ENCODE data around the gene JTB.
"Not testable (repeated sequence)": the region's sequence is repeated elsewhere in the genome, so short reads cannot be mapped to it uniquely, and the experiment has no call there.

JTB gene

GRCh38 chr1:153977250-153978240 is at the start of gene JTB:
Gene JTB, minus strand, starts transcription at chr1:153977674. Its CDS starts 422 bp downstream, at chr1:153977252.
- DNase-seq (ENCODE audit: low read depth in 2 of 2), result no peak

GRCh38 chr1:154019940-154020339 is 42.5 kb upstream of the JTB start:
- no peak for DNase-seq (ENCODE audit: low read depth in 2 of 2)

DNA sequence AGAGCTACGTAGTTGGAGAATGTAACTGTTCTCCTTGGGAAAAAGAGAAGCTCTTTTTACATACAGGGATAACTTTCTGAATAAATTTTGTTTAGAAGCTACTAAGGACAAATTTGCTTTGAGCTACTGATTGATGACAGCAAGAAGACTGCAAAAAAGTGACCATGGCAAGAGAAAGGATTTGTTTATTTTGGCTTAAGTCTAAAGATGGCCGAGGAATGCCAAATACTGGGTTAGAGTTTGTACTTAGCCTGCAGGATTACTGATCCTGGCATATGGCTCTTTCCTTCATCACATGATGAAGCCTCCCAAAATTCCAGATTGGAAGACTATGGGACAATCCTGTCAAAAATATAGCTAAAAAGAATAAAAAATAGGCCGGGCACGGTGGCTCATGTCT is 41.8 kb upstream of the JTB start:
- no peak for DNase-seq (ENCODE audit: low read depth in 2 of 2)

DNA sequence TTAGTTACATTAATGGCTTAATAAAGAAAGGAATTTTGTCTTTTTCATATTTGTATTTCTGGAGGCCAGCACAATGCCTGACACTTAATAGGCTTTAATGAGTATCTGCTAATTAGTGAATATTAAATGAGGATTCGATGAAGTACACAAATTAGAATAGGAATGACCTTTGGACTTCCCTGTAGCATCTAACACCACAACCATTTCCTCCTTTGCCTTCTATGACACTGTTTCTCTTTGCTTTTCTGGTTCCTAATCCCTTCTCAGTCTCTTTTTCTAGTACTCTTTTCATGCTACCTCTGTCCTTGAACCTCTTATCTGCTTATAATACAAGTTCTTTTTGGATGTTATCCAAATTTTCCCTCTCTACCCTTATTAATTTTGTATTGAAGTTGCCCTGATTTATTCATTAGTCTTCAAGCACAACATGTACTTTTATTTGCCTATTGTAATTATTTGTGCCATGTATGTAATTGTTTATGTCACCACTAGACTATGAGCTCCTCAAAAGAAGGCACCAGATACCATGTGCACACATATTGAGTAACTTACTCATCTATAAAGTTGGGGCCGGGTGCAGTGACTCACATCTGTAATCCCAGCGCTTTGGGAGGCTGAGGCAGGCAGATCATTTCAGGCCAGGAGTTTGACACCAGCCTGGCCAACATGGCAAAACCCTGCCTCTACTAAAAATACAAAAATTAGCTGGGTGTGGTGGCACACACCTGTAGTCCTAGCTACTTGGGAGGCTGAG is 36.9 kb upstream of the JTB start:
- peak in 1 of 2 experiments; percentile 2 for DNase-seq (ENCODE audit: low read depth in 2 of 2)

GRCh38 chr1:154012543-154012942 is 35.1 kb upstream of the JTB start:
- DNase-seq (ENCODE audit: low read depth in 2 of 2), result not testable (repeated sequence)

GRCh38 chr1:154012129-154012528 is 34.7 kb upstream of the JTB start:
- DNase-seq (ENCODE audit: low read depth in 2 of 2), result no peak

- DNase-seq (ENCODE audit: low read depth in 2 of 2), result no peak
Measured at GRCh38 chr1:154006136-154006535, 28.7 kb upstream of the JTB start.

GRCh38 chr1:154000420-154000819 is 22.9 kb upstream of the JTB start:
- no peak for DNase-seq (ENCODE audit: low read depth in 2 of 2)

DNA sequence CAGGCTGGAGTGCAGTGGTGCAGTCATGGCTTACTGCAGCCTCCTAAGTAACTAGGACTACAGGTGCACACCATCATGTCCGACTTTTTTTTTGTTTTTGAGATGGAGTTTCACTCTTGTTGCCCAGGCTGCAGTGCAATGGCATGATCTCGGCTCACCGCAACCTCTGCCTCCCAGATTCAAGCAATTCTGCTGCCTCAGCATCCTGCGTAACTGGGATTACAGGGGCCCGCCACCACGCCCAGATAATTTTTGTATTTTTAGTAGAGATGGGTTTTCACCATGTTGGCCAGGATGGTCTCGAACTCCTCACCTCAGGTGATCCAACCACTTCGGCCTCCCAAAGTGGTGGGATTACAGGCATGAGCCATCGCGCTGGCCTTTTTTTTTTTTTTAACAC is 19.4 kb upstream of the JTB start:
- DNase-seq (ENCODE audit: low read depth in 2 of 2), result not testable (repeated sequence)

DNA sequence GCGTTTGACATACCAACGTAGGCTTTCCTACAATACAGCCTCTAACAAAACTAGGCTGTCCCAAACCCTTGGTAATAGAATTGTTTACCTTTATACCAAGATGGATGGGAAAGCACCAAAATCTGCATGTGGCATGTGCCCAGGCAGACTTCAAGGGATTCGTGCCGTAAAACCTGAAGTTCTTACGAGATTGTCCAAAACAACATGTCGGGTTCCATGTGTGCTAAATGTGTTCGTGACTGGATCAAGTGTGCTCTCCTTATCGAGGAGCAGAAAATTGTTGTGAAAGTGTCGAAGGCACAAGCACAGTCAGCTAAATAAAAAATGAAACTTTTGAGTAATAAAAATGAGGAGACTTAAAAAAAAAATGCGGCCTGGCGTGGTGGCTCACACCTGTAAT is 18.2 kb upstream of the JTB start:
- no peak for DNase-seq (ENCODE audit: low read depth in 2 of 2)

GRCh38 chr1:153995202-153995601 is 17.7 kb upstream of the JTB start:
- no peak for DNase-seq (ENCODE audit: low read depth in 2 of 2)

GRCh38 chr1:153991806-153992205 is 14.3 kb upstream of the JTB start:
- DNase-seq (ENCODE audit: low read depth in 2 of 2), result no peak

DNA sequence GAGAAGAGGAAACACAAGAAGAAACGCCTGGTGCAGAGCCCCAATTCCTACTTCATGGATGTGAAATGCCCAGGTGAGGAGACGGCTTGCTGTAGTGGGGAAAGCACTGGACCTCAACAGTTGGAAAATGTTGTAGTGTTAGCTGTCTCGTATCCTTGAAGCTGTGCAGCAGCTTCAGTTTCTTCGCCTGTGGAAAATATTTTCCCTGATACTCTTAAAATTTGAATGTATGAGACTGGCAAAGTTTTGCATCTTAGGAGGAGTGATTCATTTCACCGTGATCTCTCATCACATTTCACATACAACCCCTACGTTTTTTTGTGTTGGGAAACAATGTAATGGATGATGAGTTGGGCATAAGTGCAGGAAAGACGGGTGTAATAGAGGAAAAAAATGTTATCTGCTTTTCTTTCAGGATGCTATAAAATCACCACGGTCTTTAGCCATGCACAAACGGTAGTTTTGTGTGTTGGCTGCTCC is 13.7 kb upstream of the JTB start:
- DNase-seq (ENCODE audit: low read depth in 2 of 2), result no peak

DNA sequence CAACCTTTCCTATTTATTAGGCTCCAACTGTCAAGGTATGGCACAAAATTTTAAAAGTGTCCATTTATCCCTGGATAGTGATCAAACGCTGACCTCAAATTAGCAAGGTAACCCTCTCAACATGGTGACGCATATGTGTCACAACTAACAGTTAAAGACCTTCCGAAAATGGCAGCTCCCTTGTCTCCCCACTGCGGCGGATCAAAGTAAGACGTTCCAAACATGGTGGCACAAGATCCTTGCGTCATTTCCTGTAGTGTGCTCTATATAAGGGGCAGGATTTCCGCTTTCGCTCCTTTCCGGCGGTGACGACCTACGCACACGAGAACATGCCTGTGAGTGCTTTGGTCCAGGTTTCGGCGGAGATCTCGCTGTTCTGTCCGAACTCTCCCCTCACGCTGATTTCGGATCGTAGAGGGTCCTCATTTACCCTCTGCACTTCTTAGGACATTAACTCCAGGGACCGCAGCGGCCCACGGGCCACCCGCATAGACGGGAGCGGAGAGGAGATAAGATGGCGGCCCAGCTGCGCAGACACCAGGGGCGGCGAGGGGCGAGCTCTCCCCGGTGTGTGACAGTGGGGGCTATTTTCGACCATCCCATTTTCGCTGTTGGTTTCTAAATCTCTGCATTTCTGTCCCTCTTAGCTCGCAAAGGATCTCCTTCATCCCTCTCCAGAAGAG is 13.1 kb upstream of the JTB start, which contains the start of gene RPS27:
RPS27 (plus strand) TSS at position 295 of the 683 bp plus-strand sequence; CDS start at position 330, 35 bp downstream.
- DNase-seq (ENCODE audit: low read depth in 2 of 2), result peak; percentile 96 to 97

DNA sequence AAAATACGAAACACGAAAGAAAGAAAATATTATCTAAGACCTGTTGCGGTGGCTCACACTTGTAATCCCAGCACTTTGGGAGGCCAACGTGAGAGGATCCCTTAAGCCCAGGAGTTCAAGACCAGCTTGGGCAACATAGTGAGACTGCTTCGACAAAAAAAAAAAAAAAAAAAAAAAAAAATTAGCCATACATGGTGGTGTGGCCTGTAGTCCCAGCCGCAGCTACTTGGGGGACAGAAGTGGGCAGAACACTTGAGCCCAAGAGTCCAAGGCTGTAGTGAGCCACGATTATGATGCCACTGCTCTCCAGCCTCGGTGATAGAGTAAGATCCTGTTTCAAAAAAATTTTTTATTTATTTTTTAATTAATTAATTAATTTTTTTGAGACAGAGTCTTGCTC is 10.1 kb upstream of the JTB start:
- DNase-seq (ENCODE audit: low read depth in 2 of 2), result no peak

- DNase-seq (ENCODE audit: low read depth in 2 of 2), result peak; percentile 47 to 53
Measured at GRCh38 chr1:153985941-153986761, 8.7 kb upstream of the JTB start, which contains the start of gene RAB13. Gene RAB13, minus strand, starts transcription at chr1:153986339. Its CDS starts 103 bp downstream, at chr1:153986236.

DNA sequence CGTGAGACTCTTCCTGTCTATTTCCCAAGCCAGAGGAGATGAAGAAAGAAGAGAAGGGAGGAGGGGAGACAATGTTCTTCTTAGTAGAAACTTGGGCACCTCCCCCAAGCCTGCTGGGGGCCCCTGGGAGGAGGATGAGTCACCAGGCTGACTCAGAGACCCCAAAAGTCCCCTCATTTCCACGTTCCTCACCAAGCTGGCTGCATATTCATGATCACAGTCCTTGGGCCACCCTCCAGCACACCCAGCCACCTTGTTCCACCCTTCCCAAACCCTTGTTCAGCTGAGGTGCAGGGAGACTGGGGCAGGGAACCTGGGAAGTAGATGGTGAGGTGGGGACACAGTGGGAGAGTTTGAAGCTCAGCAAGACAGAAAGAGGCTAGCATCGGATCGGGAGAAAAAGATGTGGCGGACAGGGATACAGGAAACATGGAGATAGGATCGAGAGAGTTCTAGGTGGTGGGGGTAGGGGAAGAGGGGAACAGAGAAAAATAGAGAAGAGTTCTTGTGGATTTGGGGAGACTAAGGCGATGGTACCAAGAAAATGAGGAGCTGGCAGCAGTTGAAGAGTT is 8.0 kb upstream of the JTB start:
- DNase-seq (ENCODE audit: low read depth in 2 of 2), result peak; percentile 49 to 52

GRCh38 chr1:153984123-153984894 is 6.8 kb upstream of the JTB start:
- no peak for DNase-seq (ENCODE audit: low read depth in 2 of 2)

DNA sequence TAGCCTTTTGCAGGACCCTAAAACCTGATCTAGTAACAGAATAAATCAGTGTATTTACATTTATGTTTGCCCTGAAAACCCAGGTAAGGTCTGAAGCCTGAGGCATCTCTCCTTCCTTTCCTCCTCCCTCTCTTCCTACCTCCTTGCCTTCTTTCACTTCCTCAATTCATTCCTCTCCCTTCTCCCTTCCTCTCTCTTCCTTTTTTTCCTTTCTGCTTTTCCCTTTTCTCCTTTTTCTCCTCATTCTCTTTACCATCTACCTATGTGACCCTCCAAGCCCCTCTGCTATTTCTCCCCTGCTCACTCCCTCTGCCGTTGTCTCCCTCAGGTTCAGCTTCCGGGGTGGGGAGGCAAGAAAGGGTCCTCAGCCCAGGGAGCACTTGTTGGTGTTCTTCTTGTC is 4.3 kb upstream of the JTB start:
- not testable (repeated sequence) for DNase-seq (ENCODE audit: low read depth in 2 of 2)

DNA sequence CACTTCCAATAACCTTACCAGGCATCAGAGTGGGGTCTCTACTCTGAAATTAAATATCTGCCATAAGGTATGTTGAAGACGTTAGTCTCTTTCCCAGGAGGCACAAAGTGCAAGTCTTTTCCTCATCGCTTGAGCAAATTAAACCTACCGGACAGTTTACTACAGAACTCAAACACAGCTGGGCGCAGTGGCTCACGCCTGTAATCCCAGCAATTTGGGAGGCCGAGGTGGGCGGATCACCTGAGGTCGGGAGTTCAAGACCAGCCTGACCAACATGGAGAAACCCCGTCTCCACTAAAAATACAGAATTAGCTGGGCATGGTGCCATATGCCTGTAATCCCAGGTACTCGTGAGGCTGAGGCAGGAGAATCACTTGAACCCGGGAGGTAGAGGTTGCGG is 1.6 kb upstream of the JTB start:
- DNase-seq (ENCODE audit: low read depth in 2 of 2), result not testable (repeated sequence)

Data from fibroblast of skin of left biceps (primary cell).